Gastrocnemius medialis (tissue), 4 donors: ENCODE data around the gene CPXM1.

Experiments used
- CTCF ChIP-seq, 5 experiments: fragments of 450-650 bp in 3 of 5; fragments of 200-600 bp in 2 of 5; sonication (generic) in 2 of 5; IDR thresholded peaks in 4 of 5; conservative IDR thresholded peaks in 1 of 5; 1 replicate in 4 of 5; 2 replicates in 1 of 5; pipeline ENCODE4 v1.5.1; 2016 to 2019; ENCODE audit warnings: antibody characterized with exemption in 5 of 5, mild to moderate bottlenecking in 3 of 5, moderate library complexity in 3 of 5
- POLR2A ChIP-seq, 2 donors: fragments of 450-650 bp; IDR thresholded peaks; one replicate each; pipeline ENCODE4 v1.6.1; 2017; ENCODE audit warnings: antibody characterized with exemption in 2 of 2, mild to moderate bottlenecking in 2 of 2, moderate library complexity in 2 of 2

- no peak for TF ChIP-seq CTCF (IDR thresholded peaks at IDR 0.05 in 4 of 5, conservative IDR thresholded peaks at IDR 0.05 in 1 of 5)
- no peak for TF ChIP-seq POLR2A (IDR thresholded peaks at IDR 0.05)
These were observed 15.7 kb upstream of the CPXM1 start, which contains the start of gene TMEM239 for GRCh38 chr20:2816030-2816582.
